ENCODE results near the gene ARHGAP1. TPM values are rescaled to one million over a fixed set of nuclear protein-coding genes. Genes with fewer than 3 reads are reported as not detected.
"Not testable (repeated sequence)": the region's sequence is repeated elsewhere in the genome, so short reads cannot be mapped to it uniquely, and the experiment has no call there.

Gene ARHGAP1
- total RNA-seq, 4 donors from 2014 or later: 73.1 to 139 (median 92.3) TPM

GRCh38 chr11:46673713-46674462 lies 26.5 kb downstream of the ARHGAP1 start:
- Histone ChIP-seq H3K4me1 (peaks cover 31 to 49% (median 40%) of the 10 kb centered on the region in 4 donors), H3K27ac (replicated peaks in 1 of 4) (peak overlapping the region; percentile 68 to 82 (median 77)), H3K36me3 (peaks cover 54 to 78% (median 75%) of the 10 kb centered on the region in 4 donors), H3K4me3 (no peak overlapping the region), H3K9me3 (no peaks in the 10 kb centered on the region), H3K27me3 (no peaks in the 10 kb centered on the region)
- intact Hi-C loops (cut with DNase I): no loop called here
- TF ChIP-seq POLR2AphosphoS5 (IDR thresholded peaks at IDR 0.05) (no peak), POLR2A (IDR thresholded peaks at IDR 0.05; ENCODE audit: low read depth) (no peak), EP300 (IDR thresholded peaks at IDR 0.05) (no peak)
- TF ChIP-seq, protein P1, sequence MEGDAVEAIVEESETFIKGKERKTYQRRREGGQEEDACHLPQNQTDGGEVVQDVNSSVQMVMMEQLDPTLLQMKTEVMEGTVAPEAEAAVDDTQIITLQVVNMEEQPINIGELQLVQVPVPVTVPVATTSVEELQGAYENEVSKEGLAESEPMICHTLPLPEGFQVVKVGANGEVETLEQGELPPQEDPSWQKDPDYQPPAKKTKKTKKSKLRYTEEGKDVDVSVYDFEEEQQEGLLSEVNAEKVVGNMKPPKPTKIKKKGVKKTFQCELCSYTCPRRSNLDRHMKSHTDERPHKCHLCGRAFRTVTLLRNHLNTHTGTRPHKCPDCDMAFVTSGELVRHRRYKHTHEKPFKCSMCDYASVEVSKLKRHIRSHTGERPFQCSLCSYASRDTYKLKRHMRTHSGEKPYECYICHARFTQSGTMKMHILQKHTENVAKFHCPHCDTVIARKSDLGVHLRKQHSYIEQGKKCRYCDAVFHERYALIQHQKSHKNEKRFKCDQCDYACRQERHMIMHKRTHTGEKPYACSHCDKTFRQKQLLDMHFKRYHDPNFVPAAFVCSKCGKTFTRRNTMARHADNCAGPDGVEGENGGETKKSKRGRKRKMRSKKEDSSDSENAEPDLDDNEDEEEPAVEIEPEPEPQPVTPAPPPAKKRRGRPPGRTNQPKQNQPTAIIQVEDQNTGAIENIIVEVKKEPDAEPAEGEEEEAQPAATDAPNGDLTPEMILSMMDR (IDR thresholded peaks at IDR 0.05): no peak
- 75% methylated on average over 6 of the region's 6 CpGs for WGBS
- no peak for DNase-seq (ENCODE audit: extremely low spot score)

DNA sequence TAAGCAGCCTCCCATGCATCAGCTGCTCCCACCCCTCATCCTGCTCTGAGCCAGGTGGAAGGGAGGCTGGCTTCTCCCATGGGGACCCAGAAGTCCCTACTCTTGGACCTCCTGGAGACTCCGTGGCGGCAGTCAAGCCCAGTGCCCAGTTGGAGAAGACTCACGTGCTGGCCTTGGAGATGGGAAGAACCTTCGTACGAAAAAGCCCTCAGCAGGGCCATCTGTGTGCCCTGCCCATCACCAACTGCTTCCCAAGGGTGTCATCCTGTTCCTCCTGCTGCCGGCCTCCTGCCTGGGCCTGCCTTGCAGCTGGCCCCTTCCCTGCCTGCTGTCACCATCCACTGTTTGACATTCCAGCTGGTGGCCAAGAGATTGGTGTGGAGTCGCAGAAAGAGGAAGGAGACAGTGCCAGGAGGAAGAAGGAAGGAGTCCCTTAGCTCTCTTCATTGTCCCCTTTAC lies 28.0 kb downstream of the ARHGAP1 start:
- H3K27ac ChIP-seq (replicated peaks in 1 of 4): peak overlapping the region in 1 of 4 donors; percentile 23
- WGBS: 62% methylated on average over 5 of the region's 7 CpGs
- no peak overlapping the region for H3K4me3 ChIP-seq
- H3K27me3 ChIP-seq: no peaks in the 10 kb centered on the region
- intact Hi-C loops (cut with DNase I): no loop called here
- no peak for DNase-seq (ENCODE audit: extremely low spot score)
- peaks cover 31 to 58% (median 49%) of the 10 kb centered on the region in 4 donors for H3K4me1 ChIP-seq
- TF ChIP-seq POLR2A (IDR thresholded peaks at IDR 0.05; ENCODE audit: low read depth): no peak
- no peak for TF ChIP-seq EP300 (IDR thresholded peaks at IDR 0.05)
- TF ChIP-seq, protein P1 (IDR thresholded peaks at IDR 0.05): no peak
- no peak for TF ChIP-seq POLR2AphosphoS5 (IDR thresholded peaks at IDR 0.05)
- H3K36me3 ChIP-seq: peaks cover 55 to 78% (median 75%) of the 10 kb centered on the region in 4 donors
- no peaks in the 10 kb centered on the region for H3K9me3 ChIP-seq

DNA sequence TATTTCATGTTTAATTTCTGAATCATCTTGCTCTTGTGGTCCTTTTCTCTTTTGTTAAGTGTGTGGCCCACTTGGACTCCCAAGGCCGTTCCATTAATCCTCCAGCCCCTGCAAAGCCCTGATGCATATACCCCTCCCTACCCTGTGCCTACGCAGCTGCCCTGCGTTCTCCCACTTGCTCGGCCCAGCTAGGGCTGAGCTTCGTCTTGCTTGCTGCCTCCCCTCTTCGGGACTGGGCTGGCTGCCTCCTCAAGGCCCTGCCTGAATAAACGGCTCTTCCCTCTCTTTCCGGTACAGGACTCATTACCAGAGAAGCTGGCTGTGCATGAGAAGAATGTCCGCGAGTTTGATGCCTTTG lies 28.5 kb downstream of the ARHGAP1 start:
- H3K9me3 ChIP-seq: no peaks in the 10 kb centered on the region
- H3K27me3 ChIP-seq: no peaks in the 10 kb centered on the region
- no peak overlapping the region for H3K4me3 ChIP-seq
- no peak for TF ChIP-seq EP300 (IDR thresholded peaks at IDR 0.05)
- TF ChIP-seq POLR2A (IDR thresholded peaks at IDR 0.05; ENCODE audit: low read depth): no peak
- TF ChIP-seq POLR2AphosphoS5 (IDR thresholded peaks at IDR 0.05): no peak
- TF ChIP-seq, protein P1 (IDR thresholded peaks at IDR 0.05): no peak
- no peak for DNase-seq (ENCODE audit: extremely low spot score)
- intact Hi-C loops (cut with DNase I): no loop called here
- H3K27ac ChIP-seq (replicated peaks in 1 of 4): peak overlapping the region in 1 of 4 donors; percentile 23
- WGBS: 86% methylated on average over 10 of the region's 10 CpGs
- peaks cover 55 to 78% (median 73%) of the 10 kb centered on the region in 4 donors for H3K36me3 ChIP-seq
- peaks cover 33 to 58% (median 52%) of the 10 kb centered on the region in 4 donors for H3K4me1 ChIP-seq

GRCh38 chr11:46670521-46670920 lies 29.9 kb downstream of the ARHGAP1 start:
- Histone ChIP-seq H3K27ac (replicated peaks in 1 of 4) (peak overlapping the region in 1 of 4 donors; percentile 5), H3K36me3 (peaks cover 56 to 87% (median 81%) of the 10 kb centered on the region in 4 donors), H3K4me1 (peaks cover 34 to 58% (median 51%) of the 10 kb centered on the region in 4 donors)
- H3K9me3 ChIP-seq; DNase-seq (ENCODE audit: extremely low spot score); H3K4me3 ChIP-seq; intact Hi-C loops (cut with DNase I); H3K27me3 ChIP-seq: not testable (repeated sequence)
- WGBS: 93% methylated on average over 3 of the region's 3 CpGs

DNA sequence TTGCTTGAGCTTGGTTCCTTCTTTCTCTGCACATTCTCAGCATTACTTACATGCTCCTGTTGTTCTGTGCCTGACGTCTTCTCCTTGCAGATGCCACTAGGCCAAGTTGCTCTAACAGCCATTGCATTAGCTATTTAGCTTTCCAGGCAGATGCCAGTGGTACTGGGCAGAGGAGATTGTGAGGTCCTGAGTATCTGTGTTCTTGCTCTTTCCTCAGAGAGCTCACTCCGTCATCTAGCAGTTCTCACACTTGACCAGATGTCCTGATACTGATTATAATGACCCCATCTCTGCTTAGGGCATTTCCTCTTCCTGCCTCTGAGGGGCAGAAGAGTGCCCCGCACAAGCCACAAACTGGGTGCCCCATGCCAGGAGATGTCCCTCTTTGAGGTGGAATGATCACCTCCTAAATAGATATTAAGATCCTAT lies 30.7 kb downstream of the ARHGAP1 start:
- H3K36me3 ChIP-seq: peaks cover 61 to 94% (median 89%) of the 10 kb centered on the region in 4 donors
- no peak for DNase-seq (ENCODE audit: extremely low spot score)
- intact Hi-C loops (cut with DNase I): no loop called here
- H3K4me3 ChIP-seq: no peak overlapping the region
- no peaks in the 10 kb centered on the region for H3K9me3 ChIP-seq
- H3K27me3 ChIP-seq: no peaks in the 10 kb centered on the region
- peak overlapping the region in 3 of 4 donors; percentile 5 to 12 (median 11) for H3K27ac ChIP-seq (replicated peaks in 1 of 4)
- H3K4me1 ChIP-seq: peaks cover 32 to 50% (median 43%) of the 10 kb centered on the region in 4 donors
- TF ChIP-seq, protein P1 (IDR thresholded peaks at IDR 0.05): peak in 1 of 3 experiments; percentile 16
- TF ChIP-seq POLR2A (IDR thresholded peaks at IDR 0.05; ENCODE audit: low read depth): no peak
- TF ChIP-seq POLR2AphosphoS5 (IDR thresholded peaks at IDR 0.05): no peak
- no peak for TF ChIP-seq EP300 (IDR thresholded peaks at IDR 0.05)
- WGBS: 68% methylated on average over 3 of the region's 3 CpGs
